ENCODE results near the gene PRR15L.

DNA sequence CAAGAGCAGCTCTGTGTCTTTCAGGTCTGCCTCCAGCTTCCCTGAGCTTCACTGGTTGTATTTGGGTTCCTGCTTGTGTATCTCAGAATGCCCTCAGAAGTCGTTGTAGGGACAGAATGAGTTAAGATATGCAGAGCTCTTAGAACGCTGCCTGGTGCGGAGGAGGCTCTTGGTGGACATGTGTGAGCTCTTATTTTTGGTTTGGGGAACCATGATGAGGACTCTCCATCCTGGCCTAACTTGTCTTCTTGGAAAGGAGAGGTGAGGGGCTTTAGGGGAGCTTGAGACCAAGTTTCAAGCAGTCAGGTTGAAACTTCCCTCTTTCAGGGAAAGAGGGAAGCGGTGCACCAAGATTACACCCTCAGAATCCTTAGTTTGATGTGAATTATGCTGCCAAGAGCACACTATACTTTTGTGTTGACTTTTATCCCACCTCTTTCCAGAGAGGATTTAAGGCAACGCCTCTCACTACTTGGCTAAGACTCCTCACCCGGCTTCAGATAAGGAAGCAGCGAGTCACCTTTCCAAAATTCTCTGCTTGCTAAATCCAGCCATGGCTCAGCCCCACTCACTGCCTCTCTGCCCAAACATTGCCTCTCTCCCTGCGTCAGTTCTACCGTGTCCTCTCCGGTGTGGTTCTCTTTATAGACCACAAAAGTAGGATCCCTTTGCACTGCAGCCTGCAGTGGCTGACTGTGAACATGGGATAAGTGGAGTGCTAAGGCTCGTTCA, 26.0 kb upstream of the PRR15L start:
- TF ChIP-seq, protein P1, sequence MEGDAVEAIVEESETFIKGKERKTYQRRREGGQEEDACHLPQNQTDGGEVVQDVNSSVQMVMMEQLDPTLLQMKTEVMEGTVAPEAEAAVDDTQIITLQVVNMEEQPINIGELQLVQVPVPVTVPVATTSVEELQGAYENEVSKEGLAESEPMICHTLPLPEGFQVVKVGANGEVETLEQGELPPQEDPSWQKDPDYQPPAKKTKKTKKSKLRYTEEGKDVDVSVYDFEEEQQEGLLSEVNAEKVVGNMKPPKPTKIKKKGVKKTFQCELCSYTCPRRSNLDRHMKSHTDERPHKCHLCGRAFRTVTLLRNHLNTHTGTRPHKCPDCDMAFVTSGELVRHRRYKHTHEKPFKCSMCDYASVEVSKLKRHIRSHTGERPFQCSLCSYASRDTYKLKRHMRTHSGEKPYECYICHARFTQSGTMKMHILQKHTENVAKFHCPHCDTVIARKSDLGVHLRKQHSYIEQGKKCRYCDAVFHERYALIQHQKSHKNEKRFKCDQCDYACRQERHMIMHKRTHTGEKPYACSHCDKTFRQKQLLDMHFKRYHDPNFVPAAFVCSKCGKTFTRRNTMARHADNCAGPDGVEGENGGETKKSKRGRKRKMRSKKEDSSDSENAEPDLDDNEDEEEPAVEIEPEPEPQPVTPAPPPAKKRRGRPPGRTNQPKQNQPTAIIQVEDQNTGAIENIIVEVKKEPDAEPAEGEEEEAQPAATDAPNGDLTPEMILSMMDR (IDR thresholded peaks at IDR 0.05; ENCODE audit: low read depth, low read length) = no peak
- no peak for TF ChIP-seq EZH2phosphoT487 (IDR thresholded peaks at IDR 0.05; ENCODE audit: low read depth)
